Nephron progenitor cell (in vitro differentiated cells): ENCODE results near the gene CLIC3.

Experiments
- DNase-seq: peaks from one replicate; pipeline ENCODE4 v3.0.0; 2021
- H3K27ac Mint-ChIP-seq: 2 replicates; pipeline ENCODE4 v1.8.0; 2021; ENCODE audit warnings: mild to moderate bottlenecking, moderate library complexity, mixed read lengths
- H3K27me3 Mint-ChIP-seq: 2 replicates; pipeline ENCODE4 v1.8.0; 2021; ENCODE audit warnings: mild to moderate bottlenecking, low read depth, mixed read lengths; ENCODE audit not compliant: poor library complexity
- H3K36me3 Mint-ChIP-seq: 2 replicates; pipeline ENCODE4 v1.8.0; 2021; ENCODE audit warnings: low read depth, mixed read lengths
- H3K4me1 Mint-ChIP-seq: 2 replicates; pipeline ENCODE4 v1.8.0; 2021; ENCODE audit warnings: mixed read lengths
- H3K4me3 Mint-ChIP-seq: 2 replicates; pipeline ENCODE4 v1.8.0; 2021; ENCODE audit warnings: mild to moderate bottlenecking, moderate library complexity, mixed read lengths
- H3K9me3 Mint-ChIP-seq: 2 replicates; pipeline ENCODE4 v1.8.0; 2021; ENCODE audit warnings: mild to moderate bottlenecking, moderate library complexity, mixed read lengths
- CTCF ChIP-seq: fragments of 200-600 bp; sonication (generic); IDR thresholded peaks from 2 replicates; pipeline ENCODE4 v1.5.0; 2021; ENCODE audit warnings: antibody characterized with exemption

The CLIC3 gene

GRCh38 chr9:137020771-137021567 lies 24.6 kb upstream of the CLIC3 start:
- no peaks in the 10 kb centered on the region for H3K9me3 Mint-ChIP-seq
- H3K4me3 Mint-ChIP-seq = no peak overlapping the region

GRCh38 chr9:137019891-137020683 lies 23.7 kb upstream of the CLIC3 start:
- Mint-ChIP-seq H3K27me3 (no peaks in the 10 kb centered on the region), H3K4me1 (peaks cover 15% of the 10 kb centered on the region), H3K27ac (peak overlapping the region; percentile 74), H3K9me3 (no peaks in the 10 kb centered on the region), H3K4me3 (no peak overlapping the region), H3K36me3 (peaks cover 6% of the 10 kb centered on the region)
- no peak for TF ChIP-seq CTCF
- DNase-seq = no peak

More at GRCh38 chr9:137020771-137021567, 24.6 kb upstream of the CLIC3 start:
- Mint-ChIP-seq H3K36me3 (peaks cover 6% of the 10 kb centered on the region), H3K4me1 (peaks cover 15% of the 10 kb centered on the region), H3K27ac (no peak overlapping the region), H3K27me3 (no peaks in the 10 kb centered on the region)
- TF ChIP-seq CTCF = no peak
- no peak for DNase-seq

GRCh38 chr9:137018761-137019559 lies 22.6 kb upstream of the CLIC3 start:
- Mint-ChIP-seq H3K27ac (no peak overlapping the region), H3K4me3 (no peak overlapping the region), H3K4me1 (peaks cover 15% of the 10 kb centered on the region), H3K27me3 (no peaks in the 10 kb centered on the region), H3K36me3 (peaks cover 6% of the 10 kb centered on the region), H3K9me3 (no peaks in the 10 kb centered on the region)
- no peak for DNase-seq
- TF ChIP-seq CTCF = no peak

- TF ChIP-seq CTCF = no peak
- no peak for DNase-seq
- H3K4me1 Mint-ChIP-seq = peaks cover 7% of the 10 kb centered on the region
- H3K4me3 Mint-ChIP-seq = no peak overlapping the region
- H3K27ac Mint-ChIP-seq = no peak overlapping the region
- no peaks in the 10 kb centered on the region for H3K27me3 Mint-ChIP-seq
- H3K36me3 Mint-ChIP-seq = peaks cover 6% of the 10 kb centered on the region
- H3K9me3 Mint-ChIP-seq = no peaks in the 10 kb centered on the region
Measured at GRCh38 chr9:137017791-137018497, 21.6 kb upstream of the CLIC3 start.

- no peaks in the 10 kb centered on the region for H3K9me3 Mint-ChIP-seq
- no peak for TF ChIP-seq CTCF
- H3K4me1 Mint-ChIP-seq = peaks cover 2% of the 10 kb centered on the region
- H3K27me3 Mint-ChIP-seq = no peaks in the 10 kb centered on the region
- no peak for DNase-seq
- H3K4me3 Mint-ChIP-seq = no peak overlapping the region
- no peak overlapping the region for H3K27ac Mint-ChIP-seq
- H3K36me3 Mint-ChIP-seq = peaks cover 6% of the 10 kb centered on the region
Measured at GRCh38 chr9:137017071-137017470, 20.7 kb upstream of the CLIC3 start.
